SJCRH30 (cell line): ENCODE data around the gene GABRR2. TPM values are rescaled to one million over a fixed set of nuclear protein-coding genes. Genes with fewer than 3 reads are reported as not detected.
"Not testable (repeated sequence)": the region's sequence is repeated elsewhere in the genome, so short reads cannot be mapped to it uniquely, and the experiment has no call there.

Source experiments
- DNase-seq, 2 experiments: peaks; one replicate each; pipeline ENCODE4 v3.0.0-alpha.2; 2015 to 2020
- H3K27ac ChIP-seq: fragments of 250-450 bp; sonication (Bioruptor Pico); 2 replicates; pipeline ENCODE4 v1.5.1; 2020; ENCODE audit warnings: mild to moderate bottlenecking, moderate library complexity
- H3K27me3 ChIP-seq: fragments of 250-450 bp; sonication (Bioruptor Pico); 2 replicates; pipeline ENCODE4 v1.5.1; 2020; ENCODE audit warnings: mild to moderate bottlenecking, moderate library complexity
- H3K36me3 ChIP-seq: fragments of 250-450 bp; sonication (Bioruptor Pico); 2 replicates; pipeline ENCODE4 v1.5.1; 2020; ENCODE audit warnings: mild to moderate bottlenecking, moderate library complexity
- H3K4me1 ChIP-seq: fragments of 250-450 bp; sonication (Bioruptor Pico); 2 replicates; pipeline ENCODE4 v1.5.1; 2020; ENCODE audit warnings: mild to moderate bottlenecking, moderate library complexity
- H3K4me3 ChIP-seq: fragments of 250-450 bp; sonication (Bioruptor Pico); 2 replicates; pipeline ENCODE4 v1.5.1; 2020; ENCODE audit warnings: mild to moderate bottlenecking, moderate library complexity
- H3K9me3 ChIP-seq: fragments of 250-450 bp; sonication (Bioruptor Pico); replicated peaks from 2 replicates; pipeline ENCODE4 v1.5.1; 2020; ENCODE audit warnings: mild to moderate bottlenecking, moderate library complexity
- total RNA-seq: library from RNA; depleted of rRNA; stranded (reverse); fragments of >200 nt; shearing (Covaris generic); gene quantifications from 2 replicates; pipeline ENCODE4 v1.2.3, GENCODE V29; 2014

GABRR2 gene
- total RNA-seq, 1 experiment from 2014 or later, result 0.32 TPM

DNA sequence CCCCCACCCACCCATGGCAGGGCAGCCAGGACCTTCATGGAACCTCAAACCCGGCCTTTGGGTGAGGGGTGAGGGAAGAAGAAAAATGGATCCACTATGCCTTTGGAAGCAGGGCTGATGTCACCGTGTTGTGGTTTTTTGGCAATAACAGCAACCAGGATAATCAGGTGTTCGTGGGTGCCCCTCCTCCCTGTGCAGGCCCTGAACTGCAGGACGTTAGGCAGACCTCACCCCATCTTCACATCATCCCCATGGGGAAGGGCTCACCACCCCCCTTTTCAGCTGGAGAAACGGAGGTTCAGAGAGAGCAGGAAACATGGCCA, 3.6 kb downstream of the GABRR2 start:
- Histone ChIP-seq H3K9me3 (no peaks in the 10 kb centered on the region), H3K36me3 (no peaks in the 10 kb centered on the region), H3K27me3 (no peaks in the 10 kb centered on the region), H3K4me3 (peak overlapping the region; percentile 27), H3K27ac (peak overlapping the region; percentile 78), H3K4me1 (peaks cover 32% of the 10 kb centered on the region)
- no peak for DNase-seq

DNA sequence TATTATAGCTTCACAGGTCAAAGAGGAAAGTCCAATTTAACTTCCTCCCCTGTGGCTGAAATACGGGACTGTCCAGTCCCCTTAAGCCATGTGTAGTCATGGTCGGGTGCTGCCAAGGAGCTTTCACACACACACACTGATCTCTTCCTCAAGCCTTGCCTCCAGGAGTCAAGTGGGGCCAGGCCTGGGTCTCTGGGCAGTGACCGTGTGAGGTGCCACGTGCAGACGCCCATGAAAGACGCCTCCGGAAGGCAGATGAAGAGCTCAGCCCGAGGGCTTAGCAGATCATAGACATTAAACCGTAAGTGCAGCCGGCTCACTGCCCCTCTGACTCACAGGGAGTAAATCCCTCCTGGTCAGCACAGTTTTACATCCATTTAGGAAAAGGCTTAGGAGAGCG, 4.2 kb downstream of the GABRR2 start:
- peak; percentile 91 to 96 for DNase-seq
- Histone ChIP-seq H3K4me1 (peaks cover 32% of the 10 kb centered on the region), H3K36me3 (no peaks in the 10 kb centered on the region), H3K4me3 (no peak overlapping the region), H3K27me3 (no peaks in the 10 kb centered on the region), H3K27ac (peak overlapping the region; percentile 78), H3K9me3 (no peaks in the 10 kb centered on the region)

DNA sequence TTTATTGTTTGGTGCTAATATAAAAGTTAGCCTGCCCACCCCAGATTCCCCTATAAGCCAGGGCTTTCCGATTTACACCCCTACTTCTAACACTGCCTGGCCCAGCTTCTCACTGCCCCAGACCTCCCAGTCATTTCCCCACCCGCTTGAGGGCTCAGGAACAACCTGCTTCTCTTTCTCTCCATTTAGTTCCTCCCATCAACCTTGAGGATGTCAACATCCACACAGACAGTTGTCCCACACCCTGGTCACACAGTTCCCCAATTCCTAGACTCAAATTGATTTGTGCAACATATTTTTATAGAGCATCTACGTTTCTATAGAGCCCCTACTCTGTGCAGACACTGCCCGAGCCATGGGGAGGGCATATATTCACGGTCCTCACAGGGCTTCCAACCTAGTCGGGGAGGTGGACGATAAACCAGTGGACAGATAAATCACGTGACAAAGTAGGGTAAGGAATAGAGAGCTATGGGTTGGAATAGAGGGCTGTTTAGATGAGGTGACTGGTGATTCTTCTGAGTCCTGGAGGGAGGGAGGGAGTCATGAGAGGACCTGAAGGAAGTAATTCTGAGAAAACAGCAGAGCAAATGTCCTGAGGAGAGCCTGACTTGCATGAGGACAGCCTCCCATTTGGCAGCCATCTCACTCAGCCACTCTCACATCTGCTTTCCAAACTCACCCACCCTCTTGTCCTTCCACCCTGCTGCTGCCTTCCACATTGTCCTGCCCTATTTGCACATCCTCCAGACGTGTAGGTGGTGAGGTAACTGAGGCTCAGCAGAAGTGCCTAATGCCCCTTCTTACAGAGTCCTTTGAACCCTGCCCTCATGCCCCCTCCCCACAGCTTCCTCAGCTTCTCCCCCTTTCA, 6.3 kb downstream of the GABRR2 start:
- no peaks in the 10 kb centered on the region for H3K27me3 ChIP-seq

DNA sequence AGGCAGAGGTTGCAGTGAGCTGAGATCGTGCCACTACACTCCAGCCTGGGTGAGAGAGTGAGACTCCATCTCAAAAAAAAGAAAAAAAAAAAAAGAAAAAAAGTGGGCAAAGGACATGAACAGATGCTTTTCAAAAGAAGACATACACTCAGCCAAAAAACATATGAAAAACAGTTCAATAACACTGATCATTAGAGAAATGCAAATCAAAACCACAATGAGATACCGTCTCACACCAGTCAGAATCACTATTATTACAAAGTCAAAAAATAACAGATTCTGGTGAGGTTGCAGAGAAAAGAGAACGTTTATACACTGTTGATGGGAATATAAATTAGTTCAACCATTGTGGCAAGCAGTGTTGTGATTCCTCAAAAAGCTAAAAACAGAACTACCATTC, 10.6 kb downstream of the GABRR2 start:
- not testable (repeated sequence) for H3K36me3 ChIP-seq, H3K27ac ChIP-seq, H3K27me3 ChIP-seq, H3K4me3 ChIP-seq, H3K4me1 ChIP-seq, DNase-seq, H3K9me3 ChIP-seq

More for the DNA sequence above, 6.3 kb downstream of the GABRR2 start:
- Histone ChIP-seq H3K36me3 (no peaks in the 10 kb centered on the region), H3K4me1 (peaks cover 32% of the 10 kb centered on the region), H3K9me3 (no peaks in the 10 kb centered on the region), H3K4me3 (no peak overlapping the region), H3K27ac (no peak overlapping the region)
- no peak for DNase-seq

DNA sequence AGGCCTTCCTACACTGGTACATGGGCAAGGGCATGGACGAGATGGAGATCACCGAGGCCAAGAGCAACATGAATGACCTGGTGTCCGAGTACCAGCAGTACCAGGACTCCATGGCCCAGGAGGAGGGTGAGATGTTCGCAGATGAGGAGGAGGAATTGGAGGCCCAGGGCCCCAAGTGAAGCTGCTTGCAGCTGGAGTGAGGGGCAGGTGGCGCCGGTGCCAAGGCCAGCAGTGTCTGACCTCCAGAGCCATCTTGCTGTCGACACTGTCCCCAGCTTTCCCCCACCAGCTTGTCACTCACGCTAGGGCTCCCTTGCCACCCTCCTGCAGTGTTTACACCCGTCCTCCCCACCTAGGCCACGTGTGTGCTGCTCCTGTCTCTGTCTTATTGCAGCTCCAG, 12.2 kb downstream of the GABRR2 start:
- Histone ChIP-seq H3K4me1 (peaks cover 17% of the 10 kb centered on the region), H3K4me3 (no peak overlapping the region), H3K27me3 (no peaks in the 10 kb centered on the region), H3K9me3 (no peaks in the 10 kb centered on the region), H3K36me3 (no peaks in the 10 kb centered on the region), H3K27ac (no peak overlapping the region)
- no peak for DNase-seq

DNA sequence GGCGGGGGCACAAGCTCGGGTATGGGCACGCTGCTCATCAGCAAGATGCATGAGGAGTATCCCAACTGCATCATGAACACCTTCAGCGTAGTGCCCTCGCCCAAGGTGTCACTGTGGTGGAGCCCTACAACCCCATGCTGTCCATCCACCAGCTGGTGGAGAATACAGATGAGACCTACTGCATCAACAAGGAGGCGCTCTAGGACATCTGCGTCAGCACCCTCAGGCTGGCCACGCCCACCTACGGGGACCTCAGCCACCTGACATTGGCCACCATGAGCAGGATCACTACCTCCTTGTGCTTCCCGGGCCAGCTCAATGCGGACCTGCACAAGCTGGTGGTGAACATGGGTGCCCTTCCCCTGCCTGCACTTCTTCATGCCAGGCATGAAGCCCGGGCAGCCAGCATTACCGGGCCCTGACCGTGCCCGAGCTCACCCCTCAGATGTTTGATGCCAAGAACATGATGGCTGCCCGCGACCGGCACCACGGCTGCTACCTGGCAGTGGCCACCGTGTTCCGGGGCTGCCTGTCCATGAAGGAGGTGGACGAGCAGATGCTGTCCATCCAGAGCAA, 12.8 kb downstream of the GABRR2 start:
- Histone ChIP-seq H3K4me1 (peaks cover 21% of the 10 kb centered on the region), H3K9me3 (no peaks in the 10 kb centered on the region), H3K27me3 (no peaks in the 10 kb centered on the region), H3K36me3 (no peaks in the 10 kb centered on the region), H3K4me3 (no peak overlapping the region), H3K27ac (no peak overlapping the region)
- no peak for DNase-seq

DNA sequence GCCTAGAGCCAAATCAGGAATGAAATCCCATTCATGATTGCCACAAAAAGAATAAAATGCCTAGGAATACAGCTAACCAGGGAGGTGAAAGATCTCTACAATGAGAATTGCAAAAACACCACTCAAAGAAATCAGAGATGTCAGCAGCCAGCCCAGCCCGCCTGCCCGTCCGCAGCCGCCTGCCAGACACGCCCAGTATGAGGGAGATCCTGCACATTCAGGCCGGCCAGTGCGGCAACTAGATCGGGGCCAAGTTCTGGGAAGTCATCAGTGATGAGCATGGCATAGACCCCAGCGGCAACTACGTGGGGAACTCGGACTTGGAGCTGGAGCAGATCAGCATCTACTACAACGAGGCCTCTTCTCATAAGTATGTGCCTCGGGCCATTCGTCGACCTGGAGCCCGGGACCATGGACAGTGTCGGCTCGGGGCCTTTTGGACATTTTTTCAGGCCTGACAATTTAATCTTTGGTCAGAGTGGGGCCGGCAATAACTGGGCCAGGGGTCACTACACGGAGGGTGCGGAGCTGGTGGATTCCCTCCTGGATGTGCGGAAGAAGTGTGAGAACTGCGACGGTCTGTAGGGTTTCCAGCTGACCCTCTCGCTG, 13.4 kb downstream of the GABRR2 start:
- no peak for DNase-seq
- Histone ChIP-seq H3K4me3 (no peak overlapping the region), H3K27me3 (no peaks in the 10 kb centered on the region), H3K27ac (no peak overlapping the region), H3K4me1 (peaks cover 27% of the 10 kb centered on the region), H3K36me3 (no peaks in the 10 kb centered on the region), H3K9me3 (no peaks in the 10 kb centered on the region)

DNA sequence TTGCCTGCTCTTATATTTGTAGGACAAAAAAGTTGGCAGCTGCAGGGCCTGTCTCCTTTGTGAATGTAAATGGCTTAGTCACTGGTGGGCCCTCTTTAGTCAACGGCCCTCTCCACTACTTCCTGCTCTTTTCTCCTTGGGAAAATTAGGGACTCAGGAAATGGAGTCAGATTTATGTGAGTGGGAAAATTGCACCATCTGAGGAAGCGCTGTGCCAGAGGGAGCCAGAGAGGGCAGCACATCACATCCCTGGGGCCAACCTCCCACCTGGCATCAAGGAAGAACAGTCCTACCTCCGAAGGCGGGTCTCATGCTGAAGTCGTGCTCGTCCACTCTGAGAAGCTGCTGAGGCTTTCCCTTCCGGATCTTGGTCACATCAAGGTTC, 15.6 kb downstream of the GABRR2 start:
- Histone ChIP-seq H3K27ac (peak overlapping the region; percentile 99), H3K4me1 (peaks cover 27% of the 10 kb centered on the region), H3K9me3 (no peaks in the 10 kb centered on the region), H3K4me3 (no peak overlapping the region), H3K27me3 (no peaks in the 10 kb centered on the region), H3K36me3 (no peaks in the 10 kb centered on the region)
- peak; percentile 42 to 71 for DNase-seq

DNA sequence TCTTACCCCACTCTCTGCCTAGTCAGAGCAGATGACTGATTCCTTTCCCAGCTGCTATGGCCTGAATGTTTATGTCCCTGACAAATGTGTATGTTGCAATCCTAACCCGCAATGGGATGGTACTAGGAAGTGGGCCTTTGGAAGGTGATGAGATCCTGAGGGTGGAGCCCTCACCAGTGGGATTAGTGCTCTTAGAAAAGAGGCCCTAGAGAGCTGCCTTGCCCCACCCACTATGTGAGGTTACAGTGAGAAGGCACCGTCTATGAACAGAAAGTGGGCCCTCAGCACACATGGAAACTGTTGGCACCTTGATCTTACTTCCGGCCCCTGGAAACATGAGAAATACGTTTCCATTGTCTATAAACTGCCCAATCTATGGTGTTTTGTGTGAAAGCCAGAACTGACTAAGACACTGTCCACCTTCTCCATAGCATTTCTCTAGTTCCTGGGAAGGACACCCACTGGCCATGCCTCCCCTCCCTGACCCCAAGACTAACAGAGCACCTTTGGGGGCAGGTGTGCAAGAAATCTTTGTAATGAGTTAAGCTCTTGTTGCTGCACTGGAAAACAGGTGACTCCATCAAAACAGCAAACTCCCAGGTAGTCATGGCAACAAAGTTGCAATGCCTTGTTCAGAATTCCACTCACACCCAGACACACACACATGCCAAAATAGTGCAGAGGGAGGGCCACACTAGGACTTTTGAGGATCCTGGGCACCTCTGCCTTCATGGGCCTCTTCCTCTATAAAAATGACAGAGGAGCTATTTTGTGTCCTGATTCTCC, 16.2 kb downstream of the GABRR2 start:
- H3K36me3 ChIP-seq, result no peaks in the 10 kb centered on the region
- H3K27me3 ChIP-seq, result no peaks in the 10 kb centered on the region
- H3K9me3 ChIP-seq, result no peaks in the 10 kb centered on the region
- no peak overlapping the region for H3K4me3 ChIP-seq
- DNase-seq, result peak; percentile 89 to 97
- peak overlapping the region; percentile 99 for H3K27ac ChIP-seq
- peaks cover 27% of the 10 kb centered on the region for H3K4me1 ChIP-seq

DNA sequence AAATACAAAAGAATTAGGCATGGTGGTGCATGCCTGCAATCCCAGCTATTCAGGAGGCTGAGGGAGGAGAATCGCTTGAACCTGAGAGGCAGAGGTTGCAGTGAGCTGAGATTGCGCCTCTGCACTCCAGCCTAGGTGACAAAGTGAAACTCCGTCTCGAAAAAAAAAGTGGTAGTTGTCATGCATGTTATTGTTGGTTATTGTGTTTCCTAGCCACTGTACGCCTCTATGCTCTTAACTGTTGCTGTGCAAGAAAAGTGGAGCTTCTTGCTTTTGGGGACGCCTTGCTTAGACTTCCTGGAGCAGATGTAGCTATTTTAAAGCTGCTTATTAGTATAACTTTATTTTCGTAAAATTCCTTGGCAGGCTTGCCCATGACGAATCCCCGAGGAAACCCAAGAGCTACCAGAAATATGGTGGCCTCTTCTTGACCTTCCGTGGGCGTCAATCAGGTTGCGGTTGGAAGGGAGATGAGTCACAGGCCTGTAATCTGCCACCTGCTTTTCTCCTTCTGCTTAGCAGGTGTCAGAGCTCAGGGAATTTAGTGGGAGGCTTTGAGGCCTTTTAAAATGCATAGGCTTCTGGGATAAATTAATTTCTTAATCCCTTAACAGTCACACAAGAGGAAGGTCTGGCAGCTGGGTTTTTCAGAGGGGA, 17.3 kb downstream of the GABRR2 start:
- H3K27me3 ChIP-seq, result no peaks in the 10 kb centered on the region
- peak overlapping the region; percentile 40 for H3K4me3 ChIP-seq
- no peaks in the 10 kb centered on the region for H3K36me3 ChIP-seq
- H3K4me1 ChIP-seq, result peaks cover 27% of the 10 kb centered on the region
- peak; percentile 97 to 99 for DNase-seq
- H3K9me3 ChIP-seq, result no peaks in the 10 kb centered on the region
- peak overlapping the region; percentile 99 for H3K27ac ChIP-seq

DNA sequence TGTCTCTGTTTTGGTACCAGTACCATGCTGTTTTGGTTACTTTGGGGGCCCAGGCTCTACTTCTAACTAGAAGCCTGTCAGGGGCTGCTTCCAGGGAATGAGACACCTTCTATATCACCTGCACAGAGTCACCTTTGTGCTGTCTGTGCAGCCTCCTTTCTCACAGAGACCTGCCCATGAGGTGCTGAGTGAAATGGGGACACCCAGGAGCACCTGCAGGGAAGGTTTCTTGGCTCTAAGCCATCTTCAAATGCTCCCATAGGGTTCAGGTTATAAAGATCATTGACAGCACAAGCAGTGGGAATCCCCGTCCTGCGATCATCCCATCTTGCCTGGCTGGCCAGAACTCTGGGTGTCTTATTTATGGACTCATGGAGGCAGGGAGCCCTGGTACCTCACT, 19.1 kb downstream of the GABRR2 start:
- no peak overlapping the region for H3K4me3 ChIP-seq
- H3K9me3 ChIP-seq, result no peaks in the 10 kb centered on the region
- no peaks in the 10 kb centered on the region for H3K27me3 ChIP-seq
- H3K4me1 ChIP-seq, result peaks cover 31% of the 10 kb centered on the region
- no peak for DNase-seq
- H3K27ac ChIP-seq, result no peak overlapping the region
- H3K36me3 ChIP-seq, result no peaks in the 10 kb centered on the region

DNA sequence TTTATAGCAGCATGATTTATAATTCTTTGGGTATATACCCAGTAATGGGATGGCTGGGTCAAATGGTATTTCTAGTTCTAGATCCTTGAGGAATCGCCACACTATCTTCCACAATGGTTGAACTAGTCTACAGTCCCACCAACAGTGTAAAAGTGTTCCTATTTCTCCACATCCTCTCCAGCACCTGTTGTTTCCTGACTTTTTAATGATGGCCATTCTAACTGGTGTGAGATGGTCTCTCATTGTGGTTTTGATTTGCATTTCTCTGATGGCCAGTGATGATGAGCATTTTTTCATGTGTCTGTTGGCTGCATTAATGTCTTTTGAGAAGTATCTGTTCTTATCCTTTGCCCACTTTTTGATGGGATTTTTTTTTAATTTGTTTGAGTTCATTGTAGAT, 20.0 kb downstream of the GABRR2 start:
- not testable (repeated sequence) for H3K4me3 ChIP-seq, H3K9me3 ChIP-seq, H3K27ac ChIP-seq, H3K27me3 ChIP-seq, DNase-seq, H3K36me3 ChIP-seq
- H3K4me1 ChIP-seq, result peaks cover 40% of the 10 kb centered on the region

DNA sequence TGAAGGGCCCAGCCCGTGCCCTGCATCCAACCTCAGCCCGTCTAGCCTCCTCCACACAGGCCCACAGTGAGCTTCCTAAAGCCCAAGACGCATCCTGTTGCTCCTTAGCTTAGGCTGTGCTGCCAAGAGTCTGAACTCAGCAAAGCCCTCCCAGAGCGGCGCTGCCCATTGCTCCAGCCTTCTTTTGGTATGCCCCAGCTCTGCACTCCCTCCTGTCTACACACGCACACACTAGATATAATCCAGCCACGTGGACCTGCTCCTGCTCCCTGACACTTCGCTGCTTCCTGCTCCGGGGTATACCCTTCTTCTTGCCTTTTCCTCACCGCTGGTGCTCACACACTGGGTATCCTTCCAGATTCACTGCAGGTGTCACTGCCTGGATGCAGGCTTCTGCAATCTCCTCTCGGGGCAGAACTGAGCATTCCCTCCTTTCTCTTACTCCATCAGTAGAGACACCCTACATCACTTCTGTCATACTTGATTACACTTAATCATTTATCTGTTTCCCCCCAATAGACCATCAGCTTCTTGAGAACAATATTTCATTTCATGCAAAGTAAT, 23.8 kb downstream of the GABRR2 start:
- Histone ChIP-seq H3K4me1 (peaks cover 12% of the 10 kb centered on the region), H3K4me3 (no peak overlapping the region), H3K9me3 (no peaks in the 10 kb centered on the region), H3K27me3 (no peaks in the 10 kb centered on the region), H3K36me3 (no peaks in the 10 kb centered on the region), H3K27ac (peak overlapping the region; percentile 16)
- no peak for DNase-seq

DNA sequence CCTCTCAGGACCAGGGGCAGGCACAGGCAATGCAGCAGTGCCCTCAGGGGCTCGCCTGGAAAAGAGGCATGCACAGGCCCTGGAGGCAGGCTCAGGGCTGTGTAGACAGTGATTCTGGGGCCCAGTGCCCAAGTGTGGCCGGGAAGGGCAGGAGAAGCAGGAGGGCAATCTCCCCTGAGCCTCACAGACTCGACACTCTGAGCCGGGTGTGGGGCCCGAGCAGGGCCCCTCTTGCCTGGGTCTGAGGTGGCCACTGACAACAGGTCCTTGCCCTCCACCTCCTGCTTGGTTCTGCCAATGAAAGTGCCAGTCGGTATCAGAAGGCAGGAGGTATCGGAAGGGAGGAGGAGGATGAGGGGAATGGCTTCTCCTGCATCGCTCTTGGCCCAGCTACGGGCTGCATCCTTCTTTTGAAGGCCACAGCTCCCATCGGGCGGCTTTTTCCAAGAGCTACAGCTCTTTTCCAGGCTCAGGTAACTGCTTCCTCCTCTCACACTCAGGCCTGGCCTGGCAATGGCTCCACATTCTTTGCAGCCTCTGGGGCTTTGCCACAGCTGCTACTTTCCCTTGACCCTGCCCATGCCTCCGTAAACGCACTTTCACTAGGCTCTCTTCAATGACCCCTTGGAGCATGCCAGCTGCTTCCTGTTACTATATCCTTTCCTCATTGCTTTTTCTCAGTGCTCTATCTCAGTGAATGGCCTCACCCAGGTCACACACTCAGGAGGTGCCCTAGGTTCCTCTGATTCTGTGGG, 24.5 kb downstream of the GABRR2 start:
- no peaks in the 10 kb centered on the region for H3K36me3 ChIP-seq
- H3K4me1 ChIP-seq, result peaks cover 12% of the 10 kb centered on the region
- H3K9me3 ChIP-seq, result no peaks in the 10 kb centered on the region
- H3K27me3 ChIP-seq, result no peaks in the 10 kb centered on the region
- peak; percentile 62 to 73 for DNase-seq
- H3K4me3 ChIP-seq, result no peak overlapping the region
- peak overlapping the region; percentile 16 for H3K27ac ChIP-seq
